ENCODE data around the gene TCF4. TPM values are rescaled to one million over a fixed set of nuclear protein-coding genes. Genes with fewer than 3 reads are reported as not detected.

TCF4 gene
- total RNA-seq, 2 donors from 2014 or later = 0.79 to 1.3 TPM

DNA sequence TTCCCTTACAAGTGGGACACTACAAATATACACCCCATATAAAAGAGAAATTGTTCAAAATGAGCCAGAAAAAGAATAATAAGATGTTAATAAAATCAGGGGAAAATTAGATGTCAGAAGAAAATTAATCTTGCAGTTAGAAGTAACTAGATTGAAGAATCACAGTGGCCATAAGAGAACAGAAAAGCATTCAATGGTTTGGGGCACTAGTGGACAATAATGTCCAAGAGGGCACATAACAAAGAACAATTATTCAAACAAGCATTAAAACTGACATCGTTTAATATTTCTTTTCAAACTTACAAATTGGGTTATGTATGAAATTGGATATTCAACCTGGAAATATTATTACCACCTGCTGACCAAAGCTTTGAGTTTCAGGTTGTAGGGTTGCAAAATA is 12.9 kb downstream of the TCF4 start:
- Mint-ChIP-seq H3K4me3 (no peak overlapping the region), H3K36me3 (ENCODE audit: low read depth) (no peaks in the 10 kb centered on the region), H3K4me1 (no peaks in the 10 kb centered on the region), H3K27ac (no peak overlapping the region), H3K27me3 (no peaks in the 10 kb centered on the region), H3K9me3 (peaks cover 5% of the 10 kb centered on the region)
- no peak for ATAC-seq (replicated peaks)

DNA sequence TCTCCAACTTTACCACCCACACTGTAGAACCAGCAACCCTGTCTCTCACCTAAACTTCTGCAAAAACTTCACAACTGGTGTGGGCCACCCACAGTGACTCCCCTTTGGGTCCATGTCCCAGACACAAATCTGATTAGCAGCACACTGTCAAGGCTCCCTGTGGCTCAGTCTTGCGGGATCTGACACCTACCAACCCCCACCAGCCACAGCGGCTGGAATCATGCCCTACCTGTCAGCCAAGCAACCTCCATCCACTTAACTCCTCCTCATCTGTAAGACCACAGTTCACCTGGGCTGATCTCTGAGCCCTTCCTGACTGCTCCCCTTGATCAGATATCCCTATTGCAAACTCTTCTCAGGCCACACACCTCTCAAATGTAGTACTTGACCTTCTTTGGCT is 14.6 kb downstream of the TCF4 start:
- Mint-ChIP-seq H3K27ac (no peak overlapping the region), H3K36me3 (ENCODE audit: low read depth) (no peaks in the 10 kb centered on the region), H3K27me3 (no peaks in the 10 kb centered on the region), H3K4me3 (no peak overlapping the region), H3K9me3 (peaks cover 5% of the 10 kb centered on the region), H3K4me1 (no peaks in the 10 kb centered on the region)
- no peak for ATAC-seq (replicated peaks)

DNA sequence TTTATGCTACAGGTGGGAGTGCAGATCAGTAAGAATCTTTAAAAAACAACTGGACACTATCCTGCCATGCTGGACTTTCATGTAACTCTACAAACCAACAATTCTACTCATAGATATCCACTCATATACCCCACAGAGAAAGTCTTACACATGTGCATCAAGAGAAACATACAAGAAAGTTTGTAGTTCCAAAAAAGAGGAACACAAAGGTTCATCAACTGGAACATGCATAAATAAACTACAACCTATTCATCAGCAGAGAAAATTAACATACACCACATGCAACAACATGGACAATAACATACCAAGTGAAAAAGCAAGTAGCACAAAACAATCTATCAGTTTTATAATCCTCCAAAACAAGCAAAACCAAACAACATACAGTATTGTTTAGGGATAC is 17.0 kb downstream of the TCF4 start:
- Mint-ChIP-seq H3K27ac (no peak overlapping the region), H3K36me3 (ENCODE audit: low read depth) (no peaks in the 10 kb centered on the region), H3K27me3 (no peaks in the 10 kb centered on the region), H3K4me3 (no peak overlapping the region), H3K9me3 (peaks cover 5% of the 10 kb centered on the region), H3K4me1 (no peaks in the 10 kb centered on the region)
- ATAC-seq (replicated peaks) = no peak

DNA sequence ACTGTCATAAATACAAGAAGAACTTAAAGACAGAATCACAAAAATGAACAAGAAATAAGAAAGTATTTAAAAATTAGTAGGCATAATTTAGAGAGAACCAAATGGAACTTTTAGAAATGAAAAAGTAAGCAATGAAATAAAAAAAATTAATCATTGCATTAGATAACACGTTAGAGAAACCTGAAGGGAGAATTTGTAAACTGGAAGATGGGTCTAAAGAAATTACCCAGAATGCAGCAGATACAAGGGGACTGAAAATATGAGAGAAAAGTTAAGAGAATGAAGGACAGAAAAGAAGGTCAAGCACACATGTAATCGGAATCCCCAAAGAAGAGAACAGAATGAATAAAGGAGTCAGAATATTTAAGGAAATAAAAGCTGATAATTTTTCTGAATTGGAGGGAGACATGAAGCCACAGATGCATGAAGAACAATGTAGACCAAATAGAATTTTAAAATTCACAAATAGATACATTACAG is 21.5 kb downstream of the TCF4 start:
- Mint-ChIP-seq H3K36me3 (ENCODE audit: low read depth) (no peaks in the 10 kb centered on the region), H3K4me3 (no peak overlapping the region), H3K4me1 (no peaks in the 10 kb centered on the region), H3K27me3 (no peaks in the 10 kb centered on the region), H3K27ac (no peak overlapping the region), H3K9me3 (peaks cover 5% of the 10 kb centered on the region)
- no peak for ATAC-seq (replicated peaks)

DNA sequence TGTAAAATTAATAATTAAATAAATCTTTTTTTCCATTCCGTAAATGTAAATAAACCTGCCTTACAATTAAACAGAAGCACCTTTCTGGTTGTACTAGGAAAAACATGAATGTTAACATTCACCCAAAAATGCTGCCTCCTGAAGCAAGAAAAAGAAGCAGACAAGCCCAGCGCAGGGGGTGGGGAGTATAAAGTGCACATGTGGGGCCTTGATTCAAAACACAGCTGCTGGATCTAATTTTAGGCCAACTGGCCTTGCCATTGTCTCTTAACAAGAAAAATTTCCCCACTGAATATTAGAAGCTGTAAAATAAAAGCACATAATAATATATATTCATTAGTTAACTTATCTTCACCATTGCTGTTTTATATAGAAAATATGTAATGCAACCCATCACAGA is 28.3 kb downstream of the TCF4 start:
- Mint-ChIP-seq H3K9me3 (peaks cover 5% of the 10 kb centered on the region), H3K36me3 (ENCODE audit: low read depth) (no peaks in the 10 kb centered on the region), H3K4me1 (no peaks in the 10 kb centered on the region), H3K27me3 (peaks cover 4% of the 10 kb centered on the region), H3K27ac (no peak overlapping the region), H3K4me3 (no peak overlapping the region)
- ATAC-seq (replicated peaks) = no peak

DNA sequence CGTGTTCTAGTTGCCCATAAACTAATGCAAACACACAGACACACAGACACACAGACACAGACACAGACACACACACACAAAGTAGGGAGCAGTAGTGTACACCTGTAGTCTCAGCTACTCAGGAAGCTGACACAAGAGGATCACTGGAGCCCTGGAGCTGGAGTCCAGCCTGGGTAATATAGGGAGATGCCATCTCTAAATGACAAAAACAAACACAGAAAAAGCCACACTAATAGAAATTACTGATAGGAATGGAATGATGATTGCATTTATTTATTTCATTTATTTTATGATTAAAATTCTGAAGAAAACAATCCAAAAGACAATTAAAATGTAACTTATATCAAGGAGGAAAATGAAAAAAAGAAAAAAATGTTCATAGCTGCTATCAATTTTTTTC is 30.8 kb downstream of the TCF4 start:
- H3K4me3 Mint-ChIP-seq = no peak overlapping the region
- ATAC-seq (replicated peaks) = no peak
- no peak overlapping the region for H3K27ac Mint-ChIP-seq
- H3K4me1 Mint-ChIP-seq = no peaks in the 10 kb centered on the region
- H3K36me3 Mint-ChIP-seq (ENCODE audit: low read depth) = no peaks in the 10 kb centered on the region
- peaks cover 4% of the 10 kb centered on the region for H3K27me3 Mint-ChIP-seq
- H3K9me3 Mint-ChIP-seq = no peaks in the 10 kb centered on the region

DNA sequence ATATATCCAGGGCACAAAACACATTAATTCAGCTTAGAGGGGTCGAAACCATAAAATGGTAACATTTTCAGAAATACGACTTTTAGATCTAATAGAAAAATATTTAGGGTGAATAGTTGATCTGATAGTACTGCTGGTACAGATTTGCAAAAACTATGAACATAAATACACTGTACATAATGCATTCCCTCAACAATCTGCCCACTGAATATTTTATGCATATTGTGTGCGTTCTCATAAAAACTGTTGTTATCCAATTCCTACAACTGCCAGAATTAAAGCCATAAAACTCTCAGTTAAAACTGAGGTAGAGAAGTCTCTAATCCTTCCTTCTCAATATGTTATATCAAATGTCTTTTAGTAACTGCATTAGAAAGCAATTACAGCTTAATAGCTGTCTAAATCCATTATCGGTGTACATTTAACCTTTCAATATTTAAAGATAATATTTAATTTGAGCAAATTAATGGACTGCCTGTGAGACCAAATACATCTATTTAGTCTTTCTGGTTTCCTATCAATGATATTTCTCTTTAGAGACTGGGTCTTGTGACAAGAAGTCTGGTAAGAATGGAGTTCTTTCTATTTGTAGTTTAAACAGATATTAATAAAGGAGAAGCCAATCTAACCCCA is 32.5 kb downstream of the TCF4 start:
- Mint-ChIP-seq H3K4me1 (no peaks in the 10 kb centered on the region), H3K27me3 (peaks cover 4% of the 10 kb centered on the region), H3K27ac (no peak overlapping the region), H3K9me3 (peaks cover 3% of the 10 kb centered on the region), H3K36me3 (ENCODE audit: low read depth) (no peaks in the 10 kb centered on the region), H3K4me3 (no peak overlapping the region)
- no peak for ATAC-seq (replicated peaks)

DNA sequence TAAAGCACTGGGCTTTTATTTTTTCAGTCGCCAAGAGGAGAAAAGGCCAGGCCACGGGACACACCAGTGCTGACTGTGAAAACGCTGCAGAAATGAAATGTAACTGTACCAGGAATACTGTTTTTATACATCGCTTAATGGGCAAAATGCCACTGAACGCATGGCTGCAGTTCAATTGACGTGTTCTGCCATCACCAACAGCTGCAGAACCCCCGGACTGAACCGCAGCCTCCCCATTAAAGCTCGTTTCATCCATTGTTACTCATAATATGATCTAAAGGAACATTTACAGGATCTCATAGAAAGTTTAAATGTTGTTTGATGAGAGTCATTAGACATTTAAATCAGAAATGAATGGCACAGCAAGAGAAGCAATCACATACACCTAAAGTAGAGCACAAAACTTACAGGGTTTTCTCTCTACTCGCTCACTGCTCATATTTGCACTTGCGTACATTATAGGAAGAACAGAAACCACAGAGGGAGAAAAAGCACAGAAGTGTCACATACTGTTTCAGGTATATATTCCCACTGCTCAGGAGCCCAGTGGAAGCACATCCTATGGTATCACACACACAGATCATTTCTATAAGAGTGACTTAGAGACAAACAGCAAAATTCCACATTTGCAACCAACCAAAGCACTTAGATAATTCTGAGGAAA is 35.3 kb downstream of the TCF4 start:
- H3K36me3 Mint-ChIP-seq (ENCODE audit: low read depth) = no peaks in the 10 kb centered on the region
- no peak overlapping the region for H3K27ac Mint-ChIP-seq
- H3K9me3 Mint-ChIP-seq = peaks cover 6% of the 10 kb centered on the region
- H3K4me1 Mint-ChIP-seq = no peaks in the 10 kb centered on the region
- no peak overlapping the region for H3K4me3 Mint-ChIP-seq
- no peak for ATAC-seq (replicated peaks)
- H3K27me3 Mint-ChIP-seq = peaks cover 4% of the 10 kb centered on the region

DNA sequence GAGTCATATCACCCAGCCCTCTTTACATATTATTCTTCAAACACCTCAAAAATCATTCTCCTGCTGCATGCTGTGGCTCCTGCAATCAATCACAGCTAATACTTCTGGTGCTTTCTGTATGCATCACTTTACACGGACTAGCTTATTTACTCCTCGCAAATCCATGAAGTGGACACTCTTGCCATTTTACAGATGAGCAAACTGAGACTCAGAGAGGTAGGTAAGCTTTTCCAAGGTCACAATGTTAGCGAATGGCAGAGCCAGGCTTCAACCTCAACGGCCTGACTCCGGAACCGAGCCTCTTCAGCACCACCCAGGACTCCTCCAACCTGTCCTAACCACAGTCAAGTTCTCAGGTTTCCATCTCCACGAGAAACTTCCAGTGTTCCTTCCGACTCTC is 36.8 kb downstream of the TCF4 start:
- Mint-ChIP-seq H3K36me3 (ENCODE audit: low read depth) (no peaks in the 10 kb centered on the region), H3K27ac (no peak overlapping the region), H3K27me3 (no peaks in the 10 kb centered on the region), H3K4me3 (no peak overlapping the region), H3K4me1 (no peaks in the 10 kb centered on the region), H3K9me3 (peaks cover 6% of the 10 kb centered on the region)
- ATAC-seq (replicated peaks) = no peak

DNA sequence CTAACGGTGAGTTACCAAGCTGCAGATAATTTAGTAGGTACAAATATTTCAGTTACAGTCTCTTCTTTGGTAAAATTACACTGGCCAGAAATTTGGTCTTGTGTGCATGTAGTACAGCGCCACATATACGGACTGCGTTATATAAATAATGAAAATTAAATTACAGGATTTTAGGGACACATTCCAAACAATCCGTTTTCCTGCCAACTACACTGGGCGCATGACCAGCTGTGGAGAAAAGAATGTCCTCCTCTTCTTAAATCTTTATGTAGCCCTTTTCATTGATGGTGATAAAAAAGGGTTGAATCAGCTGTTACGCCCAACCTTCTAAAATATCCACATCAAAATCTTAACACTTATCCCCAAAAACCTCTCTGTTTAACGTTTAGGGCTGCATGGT is 37.5 kb downstream of the TCF4 start:
- Mint-ChIP-seq H3K4me3 (no peak overlapping the region), H3K36me3 (ENCODE audit: low read depth) (no peaks in the 10 kb centered on the region), H3K4me1 (no peaks in the 10 kb centered on the region), H3K27me3 (no peaks in the 10 kb centered on the region), H3K27ac (no peak overlapping the region), H3K9me3 (peaks cover 6% of the 10 kb centered on the region)
- no peak for ATAC-seq (replicated peaks)

DNA sequence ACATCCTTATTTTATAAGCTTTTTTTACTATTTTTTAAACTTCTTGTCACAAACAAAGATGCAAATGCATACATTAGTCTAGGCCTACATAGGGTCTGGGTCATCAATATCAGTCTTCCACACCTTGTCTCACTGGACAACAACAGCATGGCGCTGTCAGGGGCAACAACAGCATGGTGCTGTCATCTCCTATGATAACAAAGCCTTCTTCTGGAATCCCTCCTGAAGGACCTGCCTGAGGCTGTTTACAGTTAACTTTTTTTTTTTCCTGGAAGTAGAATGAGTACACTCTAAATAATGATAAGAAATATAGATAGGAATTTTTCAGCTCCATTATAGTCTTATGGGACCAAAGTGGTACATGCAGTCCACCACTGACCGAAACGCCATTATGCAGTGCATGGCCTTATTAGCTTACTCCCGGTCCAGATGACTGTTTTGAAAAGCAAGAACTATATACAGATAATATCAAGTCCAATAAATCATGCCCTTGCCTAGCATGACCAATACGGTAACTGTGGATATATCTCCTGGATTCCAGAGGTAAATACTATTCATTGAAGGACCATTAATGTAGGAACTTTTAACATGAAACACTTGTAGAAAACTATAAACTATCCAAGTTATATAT is 38.4 kb downstream of the TCF4 start:
- H3K27ac Mint-ChIP-seq = no peak overlapping the region
- H3K4me3 Mint-ChIP-seq = no peak overlapping the region
- peaks cover 7% of the 10 kb centered on the region for H3K9me3 Mint-ChIP-seq
- no peaks in the 10 kb centered on the region for H3K4me1 Mint-ChIP-seq
- ATAC-seq (replicated peaks) = no peak
- no peaks in the 10 kb centered on the region for H3K36me3 Mint-ChIP-seq (ENCODE audit: low read depth)
- H3K27me3 Mint-ChIP-seq = no peaks in the 10 kb centered on the region

DNA sequence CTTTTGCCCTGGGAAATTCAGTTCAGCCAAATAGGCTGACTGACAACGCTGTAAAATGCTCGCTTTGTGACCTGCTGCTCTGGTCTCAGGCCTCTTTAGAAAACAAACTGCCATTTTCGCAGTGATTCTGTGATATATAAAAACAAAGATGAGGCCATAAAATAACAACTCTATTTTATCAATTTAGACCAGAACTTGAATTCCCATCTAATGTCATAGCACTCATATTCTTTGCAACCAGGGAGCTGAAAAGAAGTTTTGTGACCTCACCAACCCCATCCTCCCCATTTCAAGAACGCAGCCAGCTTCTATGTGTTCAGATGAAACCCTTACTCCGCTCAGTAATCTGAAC is 40.3 kb downstream of the TCF4 start:
- peaks cover 9% of the 10 kb centered on the region for H3K9me3 Mint-ChIP-seq
- no peaks in the 10 kb centered on the region for H3K4me1 Mint-ChIP-seq
- H3K4me3 Mint-ChIP-seq = no peak overlapping the region
- H3K27ac Mint-ChIP-seq = no peak overlapping the region
- ATAC-seq (replicated peaks) = no peak
- H3K36me3 Mint-ChIP-seq (ENCODE audit: low read depth) = no peaks in the 10 kb centered on the region
- no peaks in the 10 kb centered on the region for H3K27me3 Mint-ChIP-seq

DNA sequence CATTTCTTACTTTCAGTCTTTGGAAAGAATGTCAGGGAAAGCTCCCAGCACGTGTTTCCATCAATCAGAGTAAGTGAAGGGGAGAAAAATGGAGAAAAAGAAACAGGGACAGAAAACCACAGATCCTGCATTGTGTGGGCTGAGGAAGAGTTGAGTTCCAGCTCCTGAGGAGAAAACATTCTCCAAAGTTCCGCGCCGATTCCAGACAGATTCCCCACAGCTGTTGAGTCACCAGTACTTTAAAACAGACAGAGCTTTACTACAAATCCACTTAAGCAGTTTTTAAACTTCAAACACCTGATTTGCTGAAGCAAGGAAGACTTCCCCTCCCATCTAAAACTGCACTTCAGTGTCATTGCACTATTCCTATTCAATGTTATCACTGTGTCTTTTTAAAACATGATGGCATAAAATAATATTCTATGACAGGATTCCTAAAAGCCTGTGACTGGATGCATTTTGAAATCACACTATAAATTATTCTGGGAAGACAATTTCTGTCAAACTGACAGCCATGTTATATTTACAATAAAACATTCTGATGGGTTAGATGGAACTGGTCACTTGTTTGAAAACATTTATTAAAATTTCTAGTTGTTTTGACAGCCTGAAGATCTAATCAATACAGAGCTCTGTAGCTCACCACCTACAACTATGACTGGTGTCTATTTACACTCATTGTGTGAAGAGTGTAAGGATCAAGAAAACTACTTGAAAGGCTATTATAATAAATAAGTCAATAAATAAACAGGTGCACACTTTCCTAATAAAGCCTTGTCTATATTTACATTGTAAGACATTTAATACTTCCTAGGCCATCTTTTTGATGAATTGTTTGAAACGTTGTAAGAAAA is 40.9 kb downstream of the TCF4 start:
- Mint-ChIP-seq H3K27me3 (no peaks in the 10 kb centered on the region), H3K36me3 (ENCODE audit: low read depth) (no peaks in the 10 kb centered on the region), H3K27ac (no peak overlapping the region)

DNA sequence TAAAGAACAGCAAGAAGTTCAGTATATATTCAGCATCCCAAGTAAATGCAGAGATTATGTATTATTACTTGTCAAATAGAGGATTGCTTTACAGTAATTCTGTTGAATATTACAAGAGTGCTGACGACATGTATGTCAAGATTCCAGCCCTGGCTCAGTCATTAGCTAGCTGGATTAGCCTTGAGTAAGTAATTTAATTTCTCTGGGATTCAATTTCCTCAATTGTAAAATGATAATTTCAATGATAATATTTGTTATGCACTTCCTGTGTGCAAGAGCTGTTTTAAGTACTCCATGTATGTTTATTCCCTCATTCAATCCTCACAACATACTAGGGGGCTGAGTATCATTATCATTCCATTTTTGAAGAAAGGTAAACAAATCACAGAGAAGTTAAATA is 44.0 kb downstream of the TCF4 start:
- H3K4me3 Mint-ChIP-seq = no peak overlapping the region
- ATAC-seq (replicated peaks) = no peak

More for the DNA sequence above, 40.9 kb downstream of the TCF4 start:
- Mint-ChIP-seq H3K4me1 (no peaks in the 10 kb centered on the region), H3K4me3 (no peak overlapping the region), H3K9me3 (peaks cover 9% of the 10 kb centered on the region)
- ATAC-seq (replicated peaks) = no peak

More for the DNA sequence above, 44.0 kb downstream of the TCF4 start:
- Mint-ChIP-seq H3K27me3 (no peaks in the 10 kb centered on the region), H3K36me3 (ENCODE audit: low read depth) (no peaks in the 10 kb centered on the region), H3K9me3 (peaks cover 6% of the 10 kb centered on the region), H3K27ac (no peak overlapping the region), H3K4me1 (no peaks in the 10 kb centered on the region)

All from activated T-helper 17 cell treated with anti-CD3 and anti-CD28 coated beads, Interleukin-2, amount 50 U/mL, for 72 hours (primary cell).